HG03039 (cell line): ENCODE data around the gene PXYLP1.

ENCODE experiments used
- ATAC-seq: cut with Tn5 transposase; IDR thresholded peaks from one replicate; pipeline ENCODE4 v1.9.1; 2021; ENCODE audit warnings: mild to moderate bottlenecking, moderate library complexity; ENCODE audit not compliant: unreplicated experiment

Gene PXYLP1

DNA sequence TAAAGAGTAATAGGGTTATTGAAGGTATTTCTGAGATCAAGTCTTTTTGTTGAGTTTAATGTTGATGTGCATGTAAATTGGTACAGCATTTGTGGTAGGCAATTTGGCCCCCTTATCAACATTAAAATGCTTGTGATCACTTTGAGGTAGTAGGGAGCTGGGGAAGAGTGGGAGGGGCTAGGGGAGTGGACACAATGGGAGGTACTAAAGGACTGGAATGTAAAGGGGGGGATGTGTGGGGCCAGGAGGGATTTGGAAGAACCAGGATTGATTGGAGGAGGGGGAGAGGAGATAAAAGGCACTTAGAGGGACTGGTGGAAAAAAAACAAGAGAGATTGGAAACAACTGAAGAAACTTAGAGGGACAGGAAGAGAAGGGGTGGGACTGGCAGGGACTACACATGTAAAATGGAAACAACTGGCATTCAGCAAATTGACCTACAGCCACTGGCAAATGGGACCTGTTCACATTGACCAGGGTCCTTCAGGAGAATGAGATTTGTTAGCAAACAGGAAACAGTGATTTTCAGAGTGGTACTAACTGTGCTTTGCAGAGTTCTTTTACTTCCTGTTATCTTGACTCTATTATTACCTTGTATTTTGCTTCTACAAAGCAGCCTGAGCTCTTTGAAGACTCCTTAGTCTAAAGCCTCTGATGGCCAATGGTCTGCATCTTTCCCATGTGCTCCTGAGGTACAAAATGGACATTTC, 88.9 kb downstream of the PXYLP1 start:
- ATAC-seq: no peak

GRCh38 chr3:141321109-141321497, 89.5 kb downstream of the PXYLP1 start:
- ATAC-seq: no peak

DNA sequence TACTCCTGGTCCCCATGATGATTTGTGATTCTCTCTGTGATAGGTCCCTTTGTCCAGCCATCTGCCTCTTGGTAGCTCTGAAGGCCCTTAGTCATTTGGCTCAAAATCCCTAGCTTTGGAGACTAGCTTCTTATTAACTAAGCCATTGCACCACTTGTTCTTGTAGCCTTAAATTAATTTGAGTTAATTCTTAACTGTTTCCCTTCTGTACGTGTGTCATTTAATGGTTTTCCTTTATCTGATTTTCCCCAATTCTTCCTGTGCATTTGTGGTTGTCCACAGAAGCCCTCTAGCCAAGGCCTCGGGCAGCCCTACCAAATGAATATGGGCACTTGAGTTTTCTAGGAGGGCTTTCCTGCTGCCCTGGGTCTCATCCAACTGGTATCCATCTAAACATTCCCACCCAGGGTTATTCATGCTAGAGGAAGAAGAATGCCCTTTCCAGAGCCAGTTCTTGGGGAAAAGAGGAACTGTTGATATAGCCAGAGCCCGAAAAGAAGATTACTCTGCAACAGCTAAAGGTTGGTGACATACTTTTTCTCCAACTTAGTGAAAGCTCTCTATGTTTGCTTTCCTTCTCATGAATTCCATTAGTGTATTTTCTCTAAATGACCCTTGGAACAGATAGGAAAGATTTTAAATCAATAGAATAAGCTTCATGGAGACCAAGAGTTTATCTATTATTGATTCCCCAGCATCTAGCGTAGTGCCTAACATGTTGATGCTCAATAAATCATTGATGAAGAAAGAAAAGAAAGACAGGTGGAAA, 92.5 kb downstream of the PXYLP1 start:
- no peak for ATAC-seq

GRCh38 chr3:141326123-141326522, 94.5 kb downstream of the PXYLP1 start:
- ATAC-seq: no peak

DNA sequence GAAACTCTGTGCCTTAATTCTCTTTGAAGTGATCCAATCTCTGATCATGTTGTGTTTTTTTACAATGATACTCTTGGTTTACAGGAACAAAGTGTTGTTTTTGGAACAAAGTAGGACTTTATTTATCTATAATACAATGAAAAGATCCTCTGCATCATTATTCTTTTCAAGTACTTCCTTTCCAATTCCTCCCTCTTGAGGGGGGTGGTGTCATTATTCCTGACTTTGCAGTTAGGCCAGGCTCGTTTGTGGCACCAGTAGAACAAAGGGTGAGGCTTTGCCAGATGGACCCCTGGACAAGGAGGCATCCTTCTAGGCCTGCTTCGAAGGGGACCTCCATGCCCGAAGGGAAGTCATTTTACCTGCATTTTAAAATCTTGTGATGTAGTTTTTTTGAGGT, 95.0 kb downstream of the PXYLP1 start:
- ATAC-seq: no peak

DNA sequence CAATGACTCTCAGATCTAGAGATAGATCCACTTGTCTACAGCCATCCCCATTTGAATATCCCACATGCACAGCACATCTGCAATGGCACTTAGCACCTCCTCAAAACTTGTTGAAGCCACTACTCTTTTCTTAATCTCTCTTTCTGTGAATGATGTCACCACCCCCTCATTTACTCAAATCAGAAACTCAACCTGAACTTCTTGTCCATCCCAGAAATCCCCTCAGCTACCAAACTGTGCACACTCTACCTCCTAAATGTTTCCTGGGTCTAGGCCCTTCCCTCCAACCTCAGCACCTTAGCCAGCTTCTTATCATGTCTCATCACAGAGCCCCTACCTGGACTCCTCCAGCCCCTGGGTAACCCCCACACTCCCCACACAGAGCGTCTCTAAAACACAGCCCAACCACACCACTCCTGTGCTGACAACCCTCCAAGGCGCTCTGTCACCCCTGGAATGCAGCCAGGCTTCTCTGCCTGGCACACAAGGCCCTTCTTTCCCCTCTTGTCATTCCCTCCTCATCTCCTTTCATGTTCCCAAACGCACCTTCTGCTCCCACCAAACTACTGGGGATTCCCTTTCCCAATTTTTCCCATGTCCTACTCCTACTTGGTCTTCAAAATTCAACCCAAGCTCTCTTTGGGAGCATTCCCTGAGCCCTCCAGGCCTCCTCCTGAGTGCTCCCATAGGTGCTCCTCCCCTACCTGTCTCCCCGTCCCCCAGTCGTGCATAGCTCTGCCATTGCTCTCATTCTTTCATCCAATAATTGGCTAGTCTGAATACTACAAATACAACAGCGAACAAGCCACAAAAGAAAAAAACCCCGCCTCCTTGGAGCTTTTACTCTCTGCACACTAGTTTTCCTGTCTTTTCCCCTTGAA, 96.9 kb downstream of the PXYLP1 start:
- peak; percentile 56 for ATAC-seq

DNA sequence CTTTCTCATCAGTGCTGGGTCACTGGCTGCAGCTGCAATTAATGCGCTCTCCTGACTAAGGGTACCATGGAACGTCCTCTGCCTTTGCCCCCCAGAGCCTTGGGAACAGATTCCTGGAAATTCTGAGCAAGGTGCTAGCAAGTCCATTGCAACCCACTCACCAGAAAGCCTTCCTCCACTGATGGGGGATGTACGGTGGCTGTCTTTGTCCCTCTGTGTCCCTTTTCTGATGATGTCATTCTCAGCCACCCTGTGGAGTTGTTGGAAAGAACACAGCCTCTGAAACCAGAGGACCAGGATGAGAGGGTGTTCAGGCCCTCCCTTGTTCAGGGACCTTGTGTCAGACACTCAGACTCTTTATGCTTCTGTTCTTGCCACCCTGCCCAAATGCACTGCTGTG, 98.6 kb downstream of the PXYLP1 start:
- ATAC-seq: no peak

DNA sequence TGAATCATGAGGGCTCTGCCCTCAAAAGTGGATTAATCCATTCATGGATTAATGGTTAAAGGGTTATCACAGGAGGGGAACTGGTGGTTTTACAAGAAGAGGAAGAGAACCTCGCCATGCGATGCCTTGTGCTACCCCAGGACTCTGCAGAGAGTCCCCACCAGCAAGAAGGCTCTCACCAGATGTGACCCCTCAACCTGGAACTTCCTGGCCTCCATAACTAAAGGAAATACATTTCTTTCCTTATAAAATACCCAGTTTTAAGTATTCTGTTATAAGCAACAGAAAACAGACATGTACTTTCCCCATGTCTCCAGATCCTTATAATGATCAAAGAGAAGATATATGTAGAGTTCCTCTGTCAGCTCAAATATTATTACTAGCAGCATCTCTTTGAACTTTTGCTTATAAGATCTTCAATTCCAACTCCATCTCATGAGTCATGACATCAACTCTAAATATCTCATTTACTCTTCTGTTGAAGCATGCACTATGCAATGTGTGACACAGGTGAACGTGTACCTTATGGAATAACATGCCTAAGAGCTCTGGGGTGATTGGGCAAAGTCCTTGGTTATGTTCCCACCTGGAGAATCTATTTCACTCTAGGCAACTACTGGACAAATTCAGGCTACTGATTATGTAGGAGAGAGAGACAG, 99.2 kb downstream of the PXYLP1 start:
- no peak for ATAC-seq

DNA sequence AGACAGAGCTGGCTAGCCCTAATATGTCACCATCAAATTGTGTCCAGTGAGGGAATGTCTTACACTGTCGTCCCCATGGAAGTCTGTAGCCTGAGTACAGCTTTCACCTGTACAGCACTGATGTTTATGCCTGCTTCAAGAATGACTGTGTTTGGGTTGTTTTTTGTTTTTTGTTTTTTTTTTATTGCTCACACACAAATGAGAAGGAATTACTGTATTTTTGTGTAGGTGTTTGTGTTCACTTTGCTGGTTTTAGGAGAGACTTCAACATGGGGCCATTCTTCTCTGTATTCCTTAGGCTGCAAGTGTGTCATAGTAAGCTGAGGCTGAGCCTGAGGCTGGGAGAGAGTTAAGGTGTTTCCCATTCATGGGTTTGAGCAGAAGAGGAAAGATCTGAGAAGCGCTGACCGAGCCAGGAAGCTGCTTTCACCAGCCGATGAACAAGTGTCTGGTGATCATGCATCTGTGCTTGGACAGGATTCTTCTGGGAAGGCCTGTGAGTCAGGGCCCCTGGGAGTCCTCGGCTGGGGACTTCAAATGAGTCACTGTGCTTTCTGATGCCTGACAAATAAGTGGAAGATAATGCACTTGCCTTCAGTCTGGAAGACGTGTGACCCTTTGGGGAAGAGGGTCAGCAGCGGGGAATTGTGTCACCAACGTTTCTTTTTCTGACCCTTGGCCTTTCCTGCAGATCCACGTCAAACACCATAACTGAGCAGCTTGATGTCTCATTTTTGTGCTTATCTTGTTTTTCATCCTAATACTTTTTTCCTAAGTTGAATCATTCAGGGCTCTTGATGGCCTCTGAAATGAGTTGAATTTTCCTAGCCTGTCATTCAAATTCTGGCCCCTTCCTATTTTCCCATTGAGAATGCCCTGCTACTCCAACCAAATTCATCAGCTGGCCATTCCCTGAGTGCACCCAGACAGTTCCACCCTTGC, 100.0 kb downstream of the PXYLP1 start:
- no peak for ATAC-seq

DNA sequence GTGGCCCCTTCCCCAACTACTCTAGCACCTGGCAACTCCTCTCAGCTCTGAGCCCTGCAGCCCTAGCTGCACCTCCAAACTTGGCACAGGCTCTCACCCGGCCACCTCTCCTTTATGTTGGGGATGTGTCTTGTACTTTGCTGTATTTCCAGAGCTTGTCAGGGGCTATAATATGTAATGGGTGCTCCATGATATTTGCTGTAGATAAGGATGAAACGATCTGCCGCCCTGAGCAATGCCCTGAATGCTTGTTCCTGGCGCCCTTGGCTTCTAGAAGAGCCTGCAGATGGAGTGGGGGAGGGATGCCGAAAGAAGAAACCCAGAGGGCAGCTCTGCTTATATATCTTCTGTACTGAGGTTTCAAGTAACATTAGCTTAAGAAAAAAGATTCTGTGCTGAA, 100.8 kb downstream of the PXYLP1 start:
- no peak for ATAC-seq

GRCh38 chr3:141333836-141334626, 102.4 kb downstream of the PXYLP1 start:
- no peak for ATAC-seq

- ATAC-seq: no peak
These were observed 103.1 kb downstream of the PXYLP1 start for GRCh38 chr3:141334627-141335250.

- no peak for ATAC-seq
These were observed 104.0 kb downstream of the PXYLP1 start for GRCh38 chr3:141335531-141336061.

DNA sequence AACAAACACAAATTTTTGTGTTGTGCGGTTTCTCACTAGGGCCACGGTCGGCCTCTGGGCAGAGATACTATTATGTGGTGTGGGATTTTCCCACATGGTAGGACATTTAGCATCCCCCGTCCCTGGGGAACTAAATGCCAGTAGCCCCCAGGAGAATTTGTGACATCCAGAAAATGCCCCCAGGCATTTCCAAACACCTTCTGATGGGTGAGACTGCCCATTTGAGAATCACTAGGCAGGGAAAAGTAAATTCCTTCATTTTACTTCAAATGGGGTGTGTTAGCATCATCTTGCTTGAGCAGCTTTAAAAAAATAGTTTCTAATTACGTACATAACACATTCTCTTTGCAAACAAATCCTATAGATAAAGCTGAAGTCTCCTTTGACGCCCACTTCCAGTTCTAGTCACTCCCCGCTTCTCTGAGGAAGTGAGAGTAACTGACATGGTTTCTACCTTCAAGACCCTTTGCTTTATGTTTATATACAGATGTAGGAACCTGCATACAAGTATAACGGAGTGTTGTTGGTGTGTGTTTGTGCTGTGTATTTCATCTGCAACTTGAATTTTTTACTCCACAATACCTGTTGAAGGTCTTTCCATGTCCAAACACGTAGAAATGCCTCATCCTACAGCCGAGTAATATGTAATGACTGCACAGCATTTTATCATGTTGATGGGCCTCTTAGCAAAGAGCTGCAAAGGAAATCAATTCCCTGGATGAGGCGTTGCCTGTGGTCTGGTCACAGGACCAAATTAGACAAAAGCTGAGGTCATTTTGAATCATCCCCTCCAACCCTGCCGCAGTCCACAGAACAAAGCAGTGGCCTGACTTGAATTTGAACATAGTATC, 105.3 kb downstream of the PXYLP1 start:
- ATAC-seq: peak; percentile 79

DNA sequence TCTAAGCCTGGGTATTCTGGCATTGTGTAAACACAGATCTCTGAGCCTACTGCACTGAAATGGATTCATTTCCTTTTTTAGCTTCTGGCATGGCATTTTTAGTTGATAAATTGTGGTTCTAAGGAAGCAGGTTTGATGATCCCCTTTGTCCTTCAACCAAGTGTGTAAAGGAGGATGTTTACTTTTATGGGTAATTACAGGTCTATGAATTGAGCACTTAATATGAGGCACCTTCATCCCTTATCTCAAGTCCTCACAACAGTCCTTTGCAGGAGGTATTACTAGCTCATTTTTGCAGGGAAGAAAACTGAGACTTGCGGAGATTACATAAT, 105.9 kb downstream of the PXYLP1 start:
- no peak for ATAC-seq

- ATAC-seq: no peak
These were observed 106.4 kb downstream of the PXYLP1 start for GRCh38 chr3:141337991-141338390.

GRCh38 chr3:141338881-141339280, 107.3 kb downstream of the PXYLP1 start:
- no peak for ATAC-seq

DNA sequence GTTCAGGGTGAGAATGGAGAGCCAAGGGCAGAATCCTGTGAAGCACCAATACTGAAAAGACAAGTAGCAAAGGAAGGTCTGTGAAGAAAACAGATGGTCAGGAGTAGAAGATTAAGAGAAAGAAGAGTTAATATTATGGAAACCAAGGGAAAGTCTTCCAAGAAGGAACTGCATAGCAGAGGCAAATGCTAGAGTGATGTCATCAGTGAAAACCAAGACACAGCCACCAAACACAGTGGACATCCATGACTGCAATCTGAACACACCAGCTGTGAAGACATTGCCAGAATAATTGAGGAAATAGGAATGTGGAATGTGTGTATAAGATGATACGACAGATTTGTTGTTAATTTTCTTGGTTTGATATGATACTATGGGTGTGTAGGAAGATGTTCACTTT, 109.9 kb downstream of the PXYLP1 start:
- ATAC-seq: no peak
